H1 (cell line): Measurements from ENCODE around the gene ENPP3. TPM values are rescaled to one million over a fixed set of nuclear protein-coding genes. Genes with fewer than 3 reads are reported as not detected.

Source experiments
- BCL11A ChIP-seq, 2 experiments: IDR thresholded peaks; one replicate each; pipeline ENCODE4 v1.6.1; 2011; ENCODE audit warnings: low read depth in 2 of 2, low read length in 2 of 2, mild to moderate bottlenecking in 2 of 2
- BRCA1 ChIP-seq: IDR thresholded peaks from 2 replicates; pipeline ENCODE4 v1.6.1; 2012; ENCODE audit warnings: low read depth, low read length, improper control_type of control experiment
- CBX8 ChIP-seq: fragments of 300-800, 300-1000 bp; sonication (generic); IDR thresholded peaks from 2 replicates; pipeline ENCODE4 v1.7.1; 2016; ENCODE audit warnings: low read depth, low read length, borderline replicate concordance
- CTBP2 ChIP-seq: IDR thresholded peaks from 2 replicates; pipeline ENCODE4 v1.7.0; 2011; ENCODE audit warnings: borderline replicate concordance, mild to moderate bottlenecking, moderate library complexity, mixed read lengths, low read length; ENCODE audit not compliant: insufficient read depth, insufficient read length
- EZH2 ChIP-seq: fragments of 200-600 bp; sonication (generic); IDR thresholded peaks from 2 replicates; pipeline ENCODE4 v1.7.1; 2012; ENCODE audit warnings: low read depth, mild to moderate bottlenecking, moderate library complexity, low read length, inconsistent platforms; ENCODE audit not compliant: severe bottlenecking
- GTF2F1 ChIP-seq: IDR thresholded peaks from 2 replicates; pipeline ENCODE4 v1.6.1; 2012; ENCODE audit warnings: low read depth, low read length, improper control_type of control experiment, borderline replicate concordance
- KDM4A ChIP-seq: IDR thresholded peaks from one replicate; pipeline ENCODE4 v1.7.1; 2012; ENCODE audit warnings: low read depth, mild to moderate bottlenecking, moderate library complexity, low read length, inconsistent platforms; ENCODE audit not compliant: severe bottlenecking
- MAFK ChIP-seq: IDR thresholded peaks from 2 replicates; pipeline ENCODE4 v1.6.1; 2012; ENCODE audit warnings: low read depth, mild to moderate bottlenecking, improper control_type of control experiment, low read length
- RXRA ChIP-seq: IDR thresholded peaks from 2 replicates; pipeline ENCODE4 v1.6.1; 2011; ENCODE audit warnings: low read depth, mild to moderate bottlenecking, low read length, moderate library complexity; ENCODE audit not compliant: insufficient read depth
- polyA plus RNA-seq, 7 experiments: library from polyadenylated mRNA; depleted of rRNA in 3 of 7; stranded (reverse) in 5 of 7; unstranded in 2 of 7; fragments of >200 nt in 5 of 7; fragments of 200-250 nt in 2 of 7; gene quantifications; 1 replicate in 5 of 7; 2 replicates in 1 of 7; 4 replicates in 1 of 7; pipeline versions ENCODE4 v1.2.1 to v1.2.3, GENCODE V29; 2011 to 2013; ENCODE audit warnings: missing spikeins in 2 of 7, mixed read lengths in 2 of 7
- total RNA-seq: library from RNA; stranded (reverse); fragmentation: NEBNext Ultra II Directional; extraction: Animal tissue kit (Norgen Biotek cat#: 25700); gene quantifications from 2 replicates; pipeline ENCODE4 v1.2.1, GENCODE V29; 2021
- TF ChIP-seq, protein P1 (sequence below): fragments of 300-600 bp; sonication (generic); IDR thresholded peaks from 2 replicates; pipeline ENCODE4 v1.7.1; 2012; ENCODE audit warnings: low read length, moderate library complexity, mild to moderate bottlenecking, inconsistent platforms; ENCODE audit not compliant: insufficient replicate concordance
- TF ChIP-seq, protein P2 (sequence below): IDR thresholded peaks from 2 replicates; pipeline ENCODE4 v1.6.1; 2012; ENCODE audit warnings: inconsistent platforms

The ENPP3 gene
- total and polyA plus RNA-seq, 2 of the 8 experiments (the other 6 are each of a cell fraction or from before 2014, with no cell fraction given): 0.11 TPM; not detected in 1

DNA sequence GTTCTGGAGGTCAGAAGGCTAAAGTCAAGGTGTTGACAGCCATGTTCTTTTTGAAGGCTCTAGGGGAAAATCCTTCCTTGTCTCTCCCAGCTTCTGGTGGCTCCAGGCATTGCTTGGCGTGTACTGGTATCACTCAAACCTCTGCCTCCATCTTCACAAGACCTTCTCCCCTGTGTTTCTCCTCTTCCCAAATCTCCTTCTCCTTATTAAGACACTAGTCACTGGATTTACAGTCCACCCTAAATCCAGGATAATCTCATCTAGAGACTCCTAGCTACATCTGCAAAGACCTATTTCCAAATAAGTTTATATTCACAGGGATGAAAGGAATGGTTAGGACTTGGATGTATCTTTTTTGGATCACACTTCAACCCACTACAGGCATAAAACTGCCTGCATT is 99.7 kb downstream of the ENPP3 start (continued):
- TF ChIP-seq, protein P1, sequence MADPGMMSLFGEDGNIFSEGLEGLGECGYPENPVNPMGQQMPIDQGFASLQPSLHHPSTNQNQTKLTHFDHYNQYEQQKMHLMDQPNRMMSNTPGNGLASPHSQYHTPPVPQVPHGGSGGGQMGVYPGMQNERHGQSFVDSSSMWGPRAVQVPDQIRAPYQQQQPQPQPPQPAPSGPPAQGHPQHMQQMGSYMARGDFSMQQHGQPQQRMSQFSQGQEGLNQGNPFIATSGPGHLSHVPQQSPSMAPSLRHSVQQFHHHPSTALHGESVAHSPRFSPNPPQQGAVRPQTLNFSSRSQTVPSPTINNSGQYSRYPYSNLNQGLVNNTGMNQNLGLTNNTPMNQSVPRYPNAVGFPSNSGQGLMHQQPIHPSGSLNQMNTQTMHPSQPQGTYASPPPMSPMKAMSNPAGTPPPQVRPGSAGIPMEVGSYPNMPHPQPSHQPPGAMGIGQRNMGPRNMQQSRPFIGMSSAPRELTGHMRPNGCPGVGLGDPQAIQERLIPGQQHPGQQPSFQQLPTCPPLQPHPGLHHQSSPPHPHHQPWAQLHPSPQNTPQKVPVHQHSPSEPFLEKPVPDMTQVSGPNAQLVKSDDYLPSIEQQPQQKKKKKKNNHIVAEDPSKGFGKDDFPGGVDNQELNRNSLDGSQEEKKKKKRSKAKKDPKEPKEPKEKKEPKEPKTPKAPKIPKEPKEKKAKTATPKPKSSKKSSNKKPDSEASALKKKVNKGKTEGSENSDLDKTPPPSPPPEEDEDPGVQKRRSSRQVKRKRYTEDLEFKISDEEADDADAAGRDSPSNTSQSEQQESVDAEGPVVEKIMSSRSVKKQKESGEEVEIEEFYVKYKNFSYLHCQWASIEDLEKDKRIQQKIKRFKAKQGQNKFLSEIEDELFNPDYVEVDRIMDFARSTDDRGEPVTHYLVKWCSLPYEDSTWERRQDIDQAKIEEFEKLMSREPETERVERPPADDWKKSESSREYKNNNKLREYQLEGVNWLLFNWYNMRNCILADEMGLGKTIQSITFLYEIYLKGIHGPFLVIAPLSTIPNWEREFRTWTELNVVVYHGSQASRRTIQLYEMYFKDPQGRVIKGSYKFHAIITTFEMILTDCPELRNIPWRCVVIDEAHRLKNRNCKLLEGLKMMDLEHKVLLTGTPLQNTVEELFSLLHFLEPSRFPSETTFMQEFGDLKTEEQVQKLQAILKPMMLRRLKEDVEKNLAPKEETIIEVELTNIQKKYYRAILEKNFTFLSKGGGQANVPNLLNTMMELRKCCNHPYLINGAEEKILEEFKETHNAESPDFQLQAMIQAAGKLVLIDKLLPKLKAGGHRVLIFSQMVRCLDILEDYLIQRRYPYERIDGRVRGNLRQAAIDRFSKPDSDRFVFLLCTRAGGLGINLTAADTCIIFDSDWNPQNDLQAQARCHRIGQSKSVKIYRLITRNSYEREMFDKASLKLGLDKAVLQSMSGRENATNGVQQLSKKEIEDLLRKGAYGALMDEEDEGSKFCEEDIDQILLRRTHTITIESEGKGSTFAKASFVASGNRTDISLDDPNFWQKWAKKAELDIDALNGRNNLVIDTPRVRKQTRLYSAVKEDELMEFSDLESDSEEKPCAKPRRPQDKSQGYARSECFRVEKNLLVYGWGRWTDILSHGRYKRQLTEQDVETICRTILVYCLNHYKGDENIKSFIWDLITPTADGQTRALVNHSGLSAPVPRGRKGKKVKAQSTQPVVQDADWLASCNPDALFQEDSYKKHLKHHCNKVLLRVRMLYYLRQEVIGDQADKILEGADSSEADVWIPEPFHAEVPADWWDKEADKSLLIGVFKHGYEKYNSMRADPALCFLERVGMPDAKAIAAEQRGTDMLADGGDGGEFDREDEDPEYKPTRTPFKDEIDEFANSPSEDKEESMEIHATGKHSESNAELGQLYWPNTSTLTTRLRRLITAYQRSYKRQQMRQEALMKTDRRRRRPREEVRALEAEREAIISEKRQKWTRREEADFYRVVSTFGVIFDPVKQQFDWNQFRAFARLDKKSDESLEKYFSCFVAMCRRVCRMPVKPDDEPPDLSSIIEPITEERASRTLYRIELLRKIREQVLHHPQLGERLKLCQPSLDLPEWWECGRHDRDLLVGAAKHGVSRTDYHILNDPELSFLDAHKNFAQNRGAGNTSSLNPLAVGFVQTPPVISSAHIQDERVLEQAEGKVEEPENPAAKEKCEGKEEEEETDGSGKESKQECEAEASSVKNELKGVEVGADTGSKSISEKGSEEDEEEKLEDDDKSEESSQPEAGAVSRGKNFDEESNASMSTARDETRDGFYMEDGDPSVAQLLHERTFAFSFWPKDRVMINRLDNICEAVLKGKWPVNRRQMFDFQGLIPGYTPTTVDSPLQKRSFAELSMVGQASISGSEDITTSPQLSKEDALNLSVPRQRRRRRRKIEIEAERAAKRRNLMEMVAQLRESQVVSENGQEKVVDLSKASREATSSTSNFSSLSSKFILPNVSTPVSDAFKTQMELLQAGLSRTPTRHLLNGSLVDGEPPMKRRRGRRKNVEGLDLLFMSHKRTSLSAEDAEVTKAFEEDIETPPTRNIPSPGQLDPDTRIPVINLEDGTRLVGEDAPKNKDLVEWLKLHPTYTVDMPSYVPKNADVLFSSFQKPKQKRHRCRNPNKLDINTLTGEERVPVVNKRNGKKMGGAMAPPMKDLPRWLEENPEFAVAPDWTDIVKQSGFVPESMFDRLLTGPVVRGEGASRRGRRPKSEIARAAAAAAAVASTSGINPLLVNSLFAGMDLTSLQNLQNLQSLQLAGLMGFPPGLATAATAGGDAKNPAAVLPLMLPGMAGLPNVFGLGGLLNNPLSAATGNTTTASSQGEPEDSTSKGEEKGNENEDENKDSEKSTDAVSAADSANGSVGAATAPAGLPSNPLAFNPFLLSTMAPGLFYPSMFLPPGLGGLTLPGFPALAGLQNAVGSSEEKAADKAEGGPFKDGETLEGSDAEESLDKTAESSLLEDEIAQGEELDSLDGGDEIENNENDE: no peak
- TF ChIP-seq MAFK (no peak), RXRA (no peak), CBX8 (no peak), EZH2 (no peak), BCL11A (IDR thresholded peaks at IDR 0.05; ENCODE audit: low read depth in 2 of 2, low read length in 2 of 2) (no peak), BRCA1 (no peak), GTF2F1 (no peak), CTBP2 (no peak), KDM4A (no peak)
- TF ChIP-seq, protein P2, sequence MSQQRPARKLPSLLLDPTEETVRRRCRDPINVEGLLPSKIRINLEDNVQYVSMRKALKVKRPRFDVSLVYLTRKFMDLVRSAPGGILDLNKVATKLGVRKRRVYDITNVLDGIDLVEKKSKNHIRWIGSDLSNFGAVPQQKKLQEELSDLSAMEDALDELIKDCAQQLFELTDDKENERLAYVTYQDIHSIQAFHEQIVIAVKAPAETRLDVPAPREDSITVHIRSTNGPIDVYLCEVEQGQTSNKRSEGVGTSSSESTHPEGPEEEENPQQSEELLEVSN: no peak
